Activated CD4-positive, alpha-beta T cell treated with anti-CD3 and anti-CD28 coated beads for 1 hour (primary cell): ENCODE data around the gene PTPN22.

ENCODE experiments used
- DNase-seq: peaks from one replicate; pipeline ENCODE4 v3.0.0-alpha.2; 2020

The PTPN22 gene

GRCh38 chr1:113846391-113847035 lies 25.0 kb downstream of the PTPN22 start:
- DNase-seq, result no peak

- no peak for DNase-seq
Measured at GRCh38 chr1:113836534-113836933, 35.0 kb downstream of the PTPN22 start.

DNA sequence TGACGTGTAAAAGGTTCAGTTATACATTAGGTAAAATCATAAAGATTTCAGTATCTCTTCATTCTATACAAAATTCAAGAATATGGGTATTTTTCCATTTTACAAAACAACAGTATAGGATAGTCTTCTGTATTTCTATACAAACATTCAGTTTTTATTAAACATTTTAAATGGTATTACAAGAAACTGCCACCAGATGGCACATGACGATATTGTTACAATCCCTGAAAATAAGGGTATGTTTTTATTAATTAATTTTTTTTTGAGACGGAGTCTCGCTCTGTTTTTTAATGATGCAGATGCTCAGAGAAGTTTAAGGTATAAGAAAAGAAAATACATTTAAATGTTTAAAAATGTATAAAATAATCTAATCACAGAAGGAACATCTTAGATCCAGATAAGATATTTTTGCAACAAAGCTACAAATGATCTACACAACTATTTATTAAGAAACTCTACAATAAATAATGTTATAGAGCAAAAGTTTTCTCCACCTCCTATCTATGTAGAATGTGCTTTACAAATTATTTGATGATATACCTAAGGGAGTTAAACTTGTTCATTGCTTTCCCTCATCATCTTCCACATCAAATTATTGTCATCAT lies 35.7 kb downstream of the PTPN22 start:
- no peak for DNase-seq

GRCh38 chr1:113834716-113835115 lies 36.8 kb downstream of the PTPN22 start:
- no peak for DNase-seq

- DNase-seq, result no peak
Measured at GRCh38 chr1:113830039-113830438, 41.5 kb downstream of the PTPN22 start.

DNA sequence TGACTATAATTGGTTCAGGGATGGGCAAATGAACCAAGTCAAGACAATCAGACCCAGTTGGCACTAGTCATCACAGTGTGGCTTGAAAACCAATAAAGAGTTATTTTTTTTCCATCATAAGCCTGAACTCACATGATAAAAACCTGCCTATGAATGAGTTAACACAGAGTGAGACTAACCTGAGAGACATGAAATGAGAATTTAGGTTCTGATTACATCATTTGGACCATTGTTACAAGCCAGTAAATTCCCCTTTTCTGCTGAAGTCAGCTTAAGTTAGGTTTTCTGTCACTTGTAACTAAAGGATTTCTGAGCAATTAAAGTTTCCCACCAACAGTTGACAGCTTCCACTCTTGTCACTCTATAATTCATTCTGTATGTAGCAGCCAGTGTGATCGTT lies 49.6 kb downstream of the PTPN22 start:
- no peak for DNase-seq

DNA sequence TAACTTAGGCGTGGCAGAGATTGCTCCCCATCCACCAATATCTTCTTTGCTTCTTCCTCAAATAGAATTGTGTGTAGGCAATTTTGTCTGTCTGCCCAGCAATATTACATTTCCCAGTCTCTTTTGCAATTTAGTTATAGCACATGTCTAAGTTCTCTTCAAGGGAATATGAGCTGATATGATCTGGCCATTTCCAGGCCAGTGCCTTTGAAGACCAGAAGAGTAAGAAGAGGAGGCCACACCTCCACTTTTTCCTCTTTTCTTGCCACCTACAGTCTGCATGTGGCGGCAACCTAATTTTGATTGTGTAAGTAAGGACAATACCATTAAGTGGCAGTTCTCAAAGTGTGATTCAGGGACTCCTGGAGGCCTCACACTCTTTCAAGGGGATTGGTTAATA lies 52.9 kb downstream of the PTPN22 start:
- no peak for DNase-seq

GRCh38 chr1:113813218-113813617 lies 58.3 kb downstream of the PTPN22 start:
- DNase-seq, result no peak

- no peak for DNase-seq
Measured at GRCh38 chr1:113812661-113813135, 58.8 kb downstream of the PTPN22 start.

DNA sequence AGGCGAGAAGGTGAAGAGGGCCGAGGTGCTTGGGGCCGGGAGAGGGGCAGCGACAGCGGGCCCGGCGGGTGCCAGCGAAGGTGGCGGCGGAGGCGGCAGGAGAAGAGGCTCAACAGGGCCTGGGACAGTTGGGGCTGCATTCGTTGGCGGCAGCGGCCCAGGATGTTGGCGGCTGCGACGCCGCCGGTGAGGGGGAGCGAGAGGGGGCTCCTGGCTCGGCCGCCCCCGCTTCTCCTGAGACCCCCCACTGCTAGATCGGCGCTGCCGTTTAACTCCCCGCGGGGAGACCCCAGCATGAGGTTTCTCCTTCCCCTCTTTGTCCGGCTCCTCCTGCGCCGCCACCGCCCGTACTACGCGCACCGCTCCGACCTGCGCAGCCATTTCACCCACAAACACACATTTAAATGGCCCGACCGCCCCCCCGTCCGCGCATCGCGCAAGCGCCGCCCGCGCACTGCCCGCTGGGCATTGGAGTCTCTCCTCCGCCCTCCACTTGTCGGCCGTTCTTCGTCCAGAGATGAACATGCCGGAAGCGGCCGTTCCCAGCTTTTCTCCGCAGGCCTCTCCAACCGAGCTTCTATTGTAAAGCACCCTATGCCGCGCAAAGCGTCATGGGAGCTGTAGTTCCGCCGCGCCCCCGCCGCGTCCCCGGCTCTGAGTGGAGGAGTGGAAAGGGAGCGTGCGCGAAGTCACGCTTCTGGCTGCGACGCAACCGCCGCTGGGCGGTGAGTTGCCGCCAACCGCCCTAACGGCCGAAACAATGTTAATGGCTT lies 59.4 kb downstream of the PTPN22 start, which contains the start of gene RSBN1:
Gene RSBN1 (minus strand): TSS at position 589 of the 773 bp plus-strand sequence. CDS start 64 bp downstream, at position 525.
- DNase-seq, result peak; percentile 98

DNA sequence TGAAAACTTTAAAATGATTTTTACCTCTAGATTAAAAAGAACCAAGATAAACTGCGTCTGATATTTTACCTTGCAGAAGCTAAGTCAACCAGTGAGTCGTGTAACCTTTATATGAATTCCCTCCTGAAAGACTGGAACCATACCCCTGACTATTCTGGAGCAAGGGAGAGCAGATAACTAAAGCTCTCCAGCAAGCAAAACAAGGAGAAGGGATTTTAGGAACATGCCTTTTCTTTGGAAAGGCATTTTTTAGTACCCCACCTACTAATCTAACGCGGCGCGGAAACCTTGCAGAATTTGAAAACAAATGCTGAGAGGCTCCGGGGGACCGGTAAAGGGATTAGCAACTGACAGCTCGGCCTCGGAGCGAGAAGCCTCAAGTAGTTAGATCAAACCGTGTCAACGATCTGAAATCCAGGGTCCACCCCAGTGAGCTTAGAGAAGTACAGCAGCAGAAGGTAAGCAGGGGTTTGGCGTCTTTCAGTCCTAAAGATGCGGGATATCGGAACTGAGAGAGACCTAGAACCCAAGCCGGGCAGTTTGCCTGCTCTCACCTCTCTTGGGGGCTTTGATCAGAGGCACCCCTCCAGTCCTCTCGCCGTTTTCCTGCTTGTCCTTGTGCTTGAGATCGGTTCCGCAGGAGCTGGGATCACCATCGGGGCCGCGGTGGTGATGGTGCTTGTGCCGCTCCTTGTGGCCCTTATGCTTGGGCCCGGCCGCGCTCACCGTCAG lies 60.2 kb downstream of the PTPN22 start:
- DNase-seq, result peak; percentile 11

- DNase-seq, result no peak
Measured at GRCh38 chr1:113809670-113810602, 61.6 kb downstream of the PTPN22 start.

GRCh38 chr1:113808450-113809195 lies 62.9 kb downstream of the PTPN22 start:
- no peak for DNase-seq

- no peak for DNase-seq
Measured at GRCh38 chr1:113805639-113806038, 65.9 kb downstream of the PTPN22 start.

- DNase-seq, result no peak
Measured at GRCh38 chr1:113805256-113805531, 66.3 kb downstream of the PTPN22 start.

- no peak for DNase-seq
Measured at GRCh38 chr1:113804421-113805255, 66.9 kb downstream of the PTPN22 start.

- DNase-seq, result no peak
Measured at GRCh38 chr1:113802367-113803007, 69.0 kb downstream of the PTPN22 start.

DNA sequence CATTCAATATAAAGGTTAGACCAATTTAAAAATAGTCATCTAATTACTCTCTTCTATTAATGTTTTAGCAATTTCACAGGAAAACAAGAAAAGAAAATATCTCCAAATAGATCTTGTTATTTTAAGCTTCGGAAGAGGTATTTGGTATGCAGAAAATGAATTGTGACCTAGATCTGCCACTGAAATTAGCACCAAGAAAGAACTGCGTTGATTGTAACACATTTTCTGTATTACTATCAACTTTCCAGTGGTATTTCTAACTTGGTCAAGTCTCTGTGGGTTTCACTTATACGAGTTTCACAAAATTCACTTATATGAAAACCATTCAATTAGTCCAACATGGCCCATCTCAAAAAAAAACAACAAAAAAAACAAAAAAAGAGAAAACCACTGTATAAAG lies 71.0 kb downstream of the PTPN22 start:
- DNase-seq, result no peak

DNA sequence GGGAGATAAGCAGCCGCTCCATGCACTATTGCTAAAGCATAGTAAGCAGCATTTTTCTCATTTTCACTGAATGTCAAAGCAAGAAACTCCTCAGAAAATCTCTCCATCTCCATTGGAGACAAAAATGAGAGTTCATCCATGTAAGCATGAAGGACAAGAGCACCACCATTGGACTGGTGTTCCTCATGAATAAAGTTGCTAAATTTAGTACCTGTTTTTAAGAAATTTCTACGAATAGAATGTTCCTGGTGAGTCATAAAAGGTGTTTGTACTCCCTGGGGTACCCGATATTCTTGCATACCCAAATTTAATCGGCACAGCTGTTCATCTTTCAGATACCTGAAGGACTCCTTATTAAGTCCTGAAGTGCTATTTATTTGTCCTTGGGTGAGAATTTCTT lies 74.0 kb downstream of the PTPN22 start:
- DNase-seq, result no peak
